ENCODE data around the gene B4GALT2. TPM values are rescaled to one million over a fixed set of nuclear protein-coding genes. Genes with fewer than 3 reads are reported as not detected.

B4GALT2 gene
- total and polyA plus RNA-seq, 2 of the 8 experiments (the other 6 are each of a cell fraction or from before 2014, with no cell fraction given), result 56.5 to 121 TPM

- no peak for TF ChIP-seq CHD7 (IDR thresholded peaks at IDR 0.05; ENCODE audit: insufficient replicate concordance, low read length)
- no peak for TF ChIP-seq PHF8 (conservative IDR thresholded peaks at IDR 0.05; ENCODE audit: low read depth, low read length)
- TF ChIP-seq CBX5 (IDR thresholded peaks at IDR 0.05; ENCODE audit: low read depth, low read length), result no peak
- no peak for TF ChIP-seq POU5F1 (IDR thresholded peaks at IDR 0.05; ENCODE audit: low read depth, low read length)
- TF ChIP-seq SUZ12 (IDR thresholded peaks at IDR 0.05; ENCODE audit: low read length), result no peak
- no peak for TF ChIP-seq BCL11A (IDR thresholded peaks at IDR 0.05; ENCODE audit: low read depth in 2 of 2, low read length in 2 of 2)
- TF ChIP-seq KDM5A (IDR thresholded peaks at IDR 0.05; ENCODE audit: low read length), result no peak
- no peak for TF ChIP-seq RFX5 (IDR thresholded peaks at IDR 0.05; ENCODE audit: borderline replicate concordance, low read depth, low read length)
- no peak for TF ChIP-seq NRF1 (IDR thresholded peaks at IDR 0.05; ENCODE audit: low read depth, low read length)
- no peak for TF ChIP-seq MAFK (IDR thresholded peaks at IDR 0.05; ENCODE audit: low read depth, low read length)
- TF ChIP-seq EZH2 (IDR thresholded peaks at IDR 0.05; ENCODE audit: low read depth, low read length, severe bottlenecking), result no peak
- TF ChIP-seq CREB1 (IDR thresholded peaks at IDR 0.05), result no peak
- TF ChIP-seq SP2 (IDR thresholded peaks at IDR 0.05; ENCODE audit: low read length), result no peak
Measured at GRCh38 chr1:43949678-43950077, 29.3 kb upstream of the B4GALT2 start (continued).

All from H1 (cell line).